ENCODE data around the gene NPIPB6.
A peak's percentile ranks its signal among the peaks of the same experiment; 100 is the strongest.

NPIPB6 gene

DNA sequence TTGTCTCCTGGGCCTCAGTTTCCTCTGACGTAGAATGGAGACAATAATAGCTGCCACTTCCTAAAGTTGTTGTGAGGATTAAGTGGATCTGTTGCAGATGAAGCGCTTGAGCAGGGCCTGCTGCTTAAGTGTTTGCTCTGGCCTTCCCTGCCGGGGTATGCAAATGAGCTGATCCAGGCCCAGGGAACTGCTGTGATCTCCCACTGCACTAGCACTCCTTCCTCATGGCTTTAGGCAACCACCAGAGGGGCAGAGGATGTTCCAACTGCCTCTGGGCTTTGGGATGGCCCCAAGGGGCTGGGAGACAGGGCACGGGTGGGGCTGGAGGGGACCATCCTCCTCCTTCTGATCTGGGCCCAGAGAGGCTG, 64.8 kb downstream of the NPIPB6 start:
- no peak overlapping the region for H3K27ac Mint-ChIP-seq
- H3K9me3 Mint-ChIP-seq: no peaks in the 10 kb centered on the region
- no peak overlapping the region for H3K4me3 Mint-ChIP-seq
- DNase-seq: no peak
- peaks cover 50% of the 10 kb centered on the region for H3K4me1 Mint-ChIP-seq
- H3K27me3 Mint-ChIP-seq: peaks cover 32% of the 10 kb centered on the region
- peaks cover 15% of the 10 kb centered on the region for H3K36me3 Mint-ChIP-seq
- CTCF ChIA-PET: no interaction called here

- H3K9me3 Mint-ChIP-seq: no peaks in the 10 kb centered on the region
- peak overlapping the region; percentile 55 for H3K27ac Mint-ChIP-seq
- peaks cover 14% of the 10 kb centered on the region for H3K36me3 Mint-ChIP-seq
- CTCF ChIA-PET: interaction anchor here (1.1 kb wide), 1 partner anchor 19 kb away, joined by 4 read pairs; no protein-coding TSS in a partner anchor
- H3K4me1 Mint-ChIP-seq: peaks cover 51% of the 10 kb centered on the region
- peak overlapping the region; percentile 32 for H3K4me3 Mint-ChIP-seq
- DNase-seq: peak; percentile 50
- peaks cover 38% of the 10 kb centered on the region for H3K27me3 Mint-ChIP-seq
Observed at GRCh38 chr16:28297784-28298510, 65.4 kb downstream of the NPIPB6 start.

GRCh38 chr16:28297308-28297707, 66.0 kb downstream of the NPIPB6 start:
- Mint-ChIP-seq H3K4me1 (peaks cover 51% of the 10 kb centered on the region), H3K27me3 (peaks cover 41% of the 10 kb centered on the region), H3K36me3 (peaks cover 14% of the 10 kb centered on the region), H3K4me3 (peak overlapping the region; percentile 32), H3K27ac (peak overlapping the region; percentile 76), H3K9me3 (no peaks in the 10 kb centered on the region)
- CTCF ChIA-PET: interaction anchor here (1.1 kb wide), 1 partner anchor 19 kb away, joined by 4 read pairs; no protein-coding TSS in a partner anchor
- no peak for DNase-seq

- Mint-ChIP-seq H3K27ac (no peak overlapping the region), H3K4me3 (peak overlapping the region; percentile 13), H3K4me1 (peaks cover 65% of the 10 kb centered on the region), H3K36me3 (peaks cover 14% of the 10 kb centered on the region), H3K9me3 (no peaks in the 10 kb centered on the region), H3K27me3 (peaks cover 43% of the 10 kb centered on the region)
- no peak for DNase-seq
- CTCF ChIA-PET: interaction anchor here (2.1 kb wide), 1 partner anchor 18 kb away, joined by 6 read pairs; no protein-coding TSS in a partner anchor
Observed at GRCh38 chr16:28295276-28295675, 68.0 kb downstream of the NPIPB6 start.

DNA sequence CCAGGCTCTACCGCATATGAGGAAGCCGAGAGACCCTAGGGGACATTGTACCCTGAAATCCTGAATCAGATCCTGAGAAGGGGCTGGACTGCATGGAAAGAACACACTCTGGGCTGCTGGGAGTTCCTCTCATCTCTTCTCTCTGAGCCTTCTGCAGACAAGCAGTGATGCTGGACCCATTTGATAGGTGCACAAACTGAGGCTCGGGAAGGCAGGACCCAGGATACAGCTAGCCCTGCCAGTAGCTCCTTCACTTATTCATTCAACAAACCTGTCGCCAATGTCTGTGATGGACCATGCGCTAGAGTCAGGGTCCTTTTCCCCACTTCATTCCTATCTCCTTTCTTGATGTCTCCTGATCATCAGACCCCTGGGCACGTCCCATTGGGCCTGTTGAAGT, 69.1 kb downstream of the NPIPB6 start:
- Mint-ChIP-seq H3K27me3 (peaks cover 50% of the 10 kb centered on the region), H3K36me3 (peaks cover 8% of the 10 kb centered on the region), H3K27ac (no peak overlapping the region), H3K4me3 (peak overlapping the region; percentile 74), H3K9me3 (no peaks in the 10 kb centered on the region), H3K4me1 (peaks cover 67% of the 10 kb centered on the region)
- DNase-seq: no peak
- CTCF ChIA-PET: interaction anchor here (2.1 kb wide), 1 partner anchor 17 kb away, joined by 6 read pairs; no protein-coding TSS in a partner anchor

GRCh38 chr16:28293601-28293960, 69.7 kb downstream of the NPIPB6 start:
- Mint-ChIP-seq H3K4me1 (peaks cover 72% of the 10 kb centered on the region), H3K27ac (no peak overlapping the region)

GRCh38 chr16:28292731-28293600, 70.3 kb downstream of the NPIPB6 start:
- DNase-seq: peak; percentile 52
- H3K4me1 Mint-ChIP-seq: peaks cover 72% of the 10 kb centered on the region
- peak overlapping the region; percentile 84 for H3K4me3 Mint-ChIP-seq

More at GRCh38 chr16:28293601-28293960, 69.7 kb downstream of the NPIPB6 start:
- Mint-ChIP-seq H3K9me3 (no peaks in the 10 kb centered on the region), H3K27me3 (peaks cover 56% of the 10 kb centered on the region), H3K4me3 (peak overlapping the region; percentile 74), H3K36me3 (peaks cover 11% of the 10 kb centered on the region)
- CTCF ChIA-PET: interaction anchor here (1.3 to 2.1 kb wide), 2 partner anchors 16 to 25 kb away, joined by 6 read pairs; no protein-coding TSS in a partner anchor
- DNase-seq: no peak

More at GRCh38 chr16:28292731-28293600, 70.3 kb downstream of the NPIPB6 start:
- Mint-ChIP-seq H3K9me3 (no peaks in the 10 kb centered on the region), H3K36me3 (peaks cover 11% of the 10 kb centered on the region), H3K27me3 (peaks cover 60% of the 10 kb centered on the region), H3K27ac (peak overlapping the region; percentile 64)
- CTCF ChIA-PET: interaction anchor here (1.0 to 2.5 kb wide), 3 partner anchors 15 to 34 kb away, joined by 3 to 11 read pairs (median 6); no protein-coding TSS in a partner anchor

All from activated naive CD4-positive, alpha-beta T cell treated with anti-CD3 and anti-CD28 coated beads, Interleukin-2, amount 10 ng/mL, durations not matched to agents 7 days and 5 days (primary cell).